ENCODE results near the gene PARP6.

DNA sequence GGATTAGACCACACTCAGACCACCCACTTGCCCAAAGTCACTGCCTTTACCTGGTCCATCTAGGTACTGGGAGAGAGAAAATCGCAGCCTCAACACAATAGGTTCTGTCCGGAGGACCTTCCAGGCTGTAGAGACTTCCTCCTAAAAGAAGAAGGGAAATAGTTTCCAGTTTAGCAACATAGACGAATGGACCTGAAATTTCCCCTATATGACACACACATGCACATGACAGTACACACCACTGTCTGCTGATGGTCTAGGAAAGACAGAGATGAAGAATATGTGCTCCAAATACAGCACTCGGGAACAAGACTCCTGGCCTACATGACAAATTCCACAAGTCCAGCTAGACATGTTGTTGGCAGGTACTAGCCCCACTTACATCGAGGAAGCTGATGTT lies 7.3 kb downstream of the PARP6 start:
- TF ChIP-seq, protein P1, sequence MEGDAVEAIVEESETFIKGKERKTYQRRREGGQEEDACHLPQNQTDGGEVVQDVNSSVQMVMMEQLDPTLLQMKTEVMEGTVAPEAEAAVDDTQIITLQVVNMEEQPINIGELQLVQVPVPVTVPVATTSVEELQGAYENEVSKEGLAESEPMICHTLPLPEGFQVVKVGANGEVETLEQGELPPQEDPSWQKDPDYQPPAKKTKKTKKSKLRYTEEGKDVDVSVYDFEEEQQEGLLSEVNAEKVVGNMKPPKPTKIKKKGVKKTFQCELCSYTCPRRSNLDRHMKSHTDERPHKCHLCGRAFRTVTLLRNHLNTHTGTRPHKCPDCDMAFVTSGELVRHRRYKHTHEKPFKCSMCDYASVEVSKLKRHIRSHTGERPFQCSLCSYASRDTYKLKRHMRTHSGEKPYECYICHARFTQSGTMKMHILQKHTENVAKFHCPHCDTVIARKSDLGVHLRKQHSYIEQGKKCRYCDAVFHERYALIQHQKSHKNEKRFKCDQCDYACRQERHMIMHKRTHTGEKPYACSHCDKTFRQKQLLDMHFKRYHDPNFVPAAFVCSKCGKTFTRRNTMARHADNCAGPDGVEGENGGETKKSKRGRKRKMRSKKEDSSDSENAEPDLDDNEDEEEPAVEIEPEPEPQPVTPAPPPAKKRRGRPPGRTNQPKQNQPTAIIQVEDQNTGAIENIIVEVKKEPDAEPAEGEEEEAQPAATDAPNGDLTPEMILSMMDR (IDR thresholded peaks at IDR 0.05), result no peak
- no peak for TF ChIP-seq POLR2A (IDR thresholded peaks at IDR 0.05)

Data from prostate gland (tissue), 2 donors.